Left ventricle myocardium inferior (tissue), 1 donor: ENCODE results near the gene EPN2. TPM values are rescaled to one million over a fixed set of nuclear protein-coding genes. Genes with fewer than 3 reads are reported as not detected.

Experiments used
- DNase-seq: peaks from one replicate; pipeline ENCODE4 v3.0.0-alpha.2; 2020
- H3K27ac ChIP-seq: fragments of 200-600 bp; replicated peaks from 2 replicates; pipeline ENCODE4 v1.8.0; 2021
- H3K27me3 ChIP-seq: fragments of 200-600 bp; 2 replicates; pipeline ENCODE4 v1.8.0; 2021; ENCODE audit warnings: low read depth
- H3K36me3 ChIP-seq: fragments of 200-600 bp; 2 replicates; pipeline ENCODE4 v1.8.0; 2021
- H3K4me1 ChIP-seq: fragments of 200-600 bp; 2 replicates; pipeline ENCODE4 v1.8.0; 2021
- H3K4me3 ChIP-seq: fragments of 200-600 bp; 2 replicates; pipeline ENCODE4 v1.8.0; 2021; ENCODE audit warnings: mild to moderate bottlenecking, moderate library complexity
- H3K9me3 ChIP-seq: fragments of 200-600 bp; replicated peaks from 2 replicates; pipeline ENCODE4 v1.8.0; 2021
- CTCF ChIP-seq: fragments of 200-600 bp; IDR thresholded peaks from 2 replicates; pipeline ENCODE4 v1.8.0; 2021; ENCODE audit warnings: antibody characterized with exemption, mild to moderate bottlenecking, borderline replicate concordance
- intact Hi-C: fragments of 100-400 bp; cut with micrococcal nuclease; formaldehyde crosslinking; loops from one replicate; pipeline ENCODE4 v1.11.0; 2022
- total RNA-seq: library from RNA; stranded (reverse); fragmentation: NEBNext Ultra II Directional; extraction: Animal tissue kit (Norgen Biotek cat#: 25700); gene quantifications from one replicate; pipeline ENCODE4 v1.2.1, GENCODE V29; 2021
- donor health status: DM: no; HTN: yes; CAD: no; lungs with severe emphysema.

The EPN2 gene
- total RNA-seq, 1 donor from 2014 or later: 71.7 TPM

- no peaks in the 10 kb centered on the region for H3K9me3 ChIP-seq
- DNase-seq: no peak
- no peak for TF ChIP-seq CTCF
- peaks cover 6% of the 10 kb centered on the region for H3K36me3 ChIP-seq
- H3K27me3 ChIP-seq: no peaks in the 10 kb centered on the region
- H3K4me1 ChIP-seq: peaks cover 86% of the 10 kb centered on the region
- intact Hi-C loops: no loop called here
- no peak overlapping the region for H3K4me3 ChIP-seq
- H3K27ac ChIP-seq: no peak overlapping the region
Measured at GRCh38 chr17:19288453-19288852, 51.3 kb downstream of the EPN2 start.

GRCh38 chr17:19290066-19290705, 53.0 kb downstream of the EPN2 start:
- Histone ChIP-seq H3K4me1 (peaks cover 80% of the 10 kb centered on the region), H3K9me3 (no peaks in the 10 kb centered on the region), H3K4me3 (no peak overlapping the region), H3K27me3 (no peaks in the 10 kb centered on the region), H3K36me3 (no peaks in the 10 kb centered on the region), H3K27ac (no peak overlapping the region)
- TF ChIP-seq CTCF: no peak
- no peak for DNase-seq
- intact Hi-C loops: no loop called here

- intact Hi-C loops: no loop called here
- Histone ChIP-seq H3K36me3 (no peaks in the 10 kb centered on the region), H3K27me3 (no peaks in the 10 kb centered on the region), H3K9me3 (no peaks in the 10 kb centered on the region), H3K4me3 (no peak overlapping the region), H3K27ac (no peak overlapping the region), H3K4me1 (peaks cover 80% of the 10 kb centered on the region)
- no peak for TF ChIP-seq CTCF
- DNase-seq: no peak
Measured at GRCh38 chr17:19291646-19292376, 54.6 kb downstream of the EPN2 start.

GRCh38 chr17:19292377-19292711, 55.2 kb downstream of the EPN2 start:
- Histone ChIP-seq H3K27ac (no peak overlapping the region), H3K4me3 (no peak overlapping the region), H3K4me1 (peaks cover 80% of the 10 kb centered on the region), H3K27me3 (no peaks in the 10 kb centered on the region), H3K36me3 (no peaks in the 10 kb centered on the region), H3K9me3 (no peaks in the 10 kb centered on the region)
- DNase-seq: no peak
- TF ChIP-seq CTCF: no peak
- intact Hi-C loops: no loop called here

- Histone ChIP-seq H3K27ac (no peak overlapping the region), H3K36me3 (no peaks in the 10 kb centered on the region), H3K4me1 (peaks cover 86% of the 10 kb centered on the region), H3K4me3 (no peak overlapping the region), H3K9me3 (no peaks in the 10 kb centered on the region), H3K27me3 (no peaks in the 10 kb centered on the region)
- DNase-seq: no peak
- TF ChIP-seq CTCF: no peak
- intact Hi-C loops: no loop called here
Measured at GRCh38 chr17:19294443-19294842, 57.3 kb downstream of the EPN2 start.
